NCI-H82 treated with DMSO at 0.1 percent for 48 hours (cell line): Measurements from ENCODE around the gene LHX6.

Experiments used
- DNase-seq: peaks from one replicate; lab custom pipeline; 2025; ENCODE audit not compliant: unreplicated experiment; lab: John Stamatoyannopoulos, UW

The LHX6 gene

GRCh38 chr9:122228568-122229484, at the start of gene LHX6:
Gene LHX6, minus strand, starts transcription at chr9:122228957. Its CDS starts 217 bp downstream, at chr9:122228740.
- DNase-seq: no peak

GRCh38 chr9:122277285-122277897, 48.6 kb upstream of the LHX6 start:
- no peak for DNase-seq

- DNase-seq: no peak
Measured at GRCh38 chr9:122276096-122276495, 47.3 kb upstream of the LHX6 start.

- DNase-seq: no peak
Measured at GRCh38 chr9:122274055-122274454, 45.3 kb upstream of the LHX6 start.

GRCh38 chr9:122268041-122268814, 39.5 kb upstream of the LHX6 start:
- DNase-seq: no peak

GRCh38 chr9:122265149-122265915, 36.6 kb upstream of the LHX6 start:
- DNase-seq: no peak

GRCh38 chr9:122264360-122265148, 35.8 kb upstream of the LHX6 start, which contains the start of the genes MRRF and RBM18:
Gene MRRF, plus strand, starts transcription at chr9:122264882. Its CDS starts 6,010 bp downstream, at chr9:122270892.
Gene RBM18, minus strand, starts transcription at chr9:122264840. Its CDS starts 3,348 bp downstream, at chr9:122261492.
- DNase-seq: peak; percentile 49

- DNase-seq: no peak
Measured at GRCh38 chr9:122263699-122264349, 35.1 kb upstream of the LHX6 start.

- DNase-seq: no peak
Measured at GRCh38 chr9:122262073-122262472, 33.3 kb upstream of the LHX6 start.

- no peak for DNase-seq
Measured at GRCh38 chr9:122261469-122261881, 32.7 kb upstream of the LHX6 start.

- DNase-seq: no peak
Measured at GRCh38 chr9:122258886-122259415, 30.2 kb upstream of the LHX6 start.

- no peak for DNase-seq
Measured at GRCh38 chr9:122256206-122256605, 27.4 kb upstream of the LHX6 start.

- DNase-seq: no peak
Measured at GRCh38 chr9:122254761-122255160, 26.0 kb upstream of the LHX6 start.

- no peak for DNase-seq
Measured at GRCh38 chr9:122252796-122253195, 24.0 kb upstream of the LHX6 start.

- no peak for DNase-seq
Measured at GRCh38 chr9:122251351-122251750, 22.6 kb upstream of the LHX6 start.

GRCh38 chr9:122248448-122248865, 19.7 kb upstream of the LHX6 start:
- DNase-seq: no peak

GRCh38 chr9:122246666-122247065, 17.9 kb upstream of the LHX6 start:
- DNase-seq: no peak

GRCh38 chr9:122244349-122244748, 15.6 kb upstream of the LHX6 start:
- no peak for DNase-seq

- DNase-seq: no peak
Measured at GRCh38 chr9:122239722-122240121, 11.0 kb upstream of the LHX6 start.
